GM18502 (cell line): ENCODE data around the gene RUVBL1.
A peak's percentile ranks its signal among the peaks of the same experiment; 100 is the strongest.
"Not testable (repeated sequence)": the region's sequence is repeated elsewhere in the genome, so short reads cannot be mapped to it uniquely, and the experiment has no call there.

Experiments
- ATAC-seq: cut with Tn5 transposase; IDR thresholded peaks from one replicate; pipeline ENCODE4 v1.9.1; 2021; ENCODE audit warnings: mild to moderate bottlenecking; ENCODE audit not compliant: unreplicated experiment, poor library complexity

Gene RUVBL1

GRCh38 chr3:128123538-128124368, at the start of gene RUVBL1:
Gene RUVBL1 (minus strand): TSS chr3:128123812. CDS start chr3:128123724, 88 bp downstream.
- ATAC-seq, result peak; percentile 97

DNA sequence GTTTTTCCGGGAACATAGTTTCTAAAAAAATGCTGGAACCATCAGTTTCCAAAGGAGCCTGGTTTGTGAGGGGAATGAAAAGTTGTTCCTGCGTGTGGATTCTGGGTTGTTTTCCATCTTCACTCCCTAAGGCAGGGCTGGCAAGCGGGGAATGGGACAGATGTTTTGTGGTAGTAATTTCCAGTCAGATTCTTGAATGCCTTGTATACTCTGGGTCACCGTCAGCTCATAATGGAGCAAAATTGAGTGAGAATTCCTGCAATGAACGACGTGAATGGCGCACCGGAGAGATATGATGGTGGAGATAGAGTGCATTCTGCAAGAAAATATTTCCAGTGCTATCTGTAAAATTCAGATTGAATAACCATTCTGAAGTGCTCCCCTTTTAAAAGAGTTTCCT, 49.6 kb upstream of the RUVBL1 start:
- ATAC-seq, result no peak

DNA sequence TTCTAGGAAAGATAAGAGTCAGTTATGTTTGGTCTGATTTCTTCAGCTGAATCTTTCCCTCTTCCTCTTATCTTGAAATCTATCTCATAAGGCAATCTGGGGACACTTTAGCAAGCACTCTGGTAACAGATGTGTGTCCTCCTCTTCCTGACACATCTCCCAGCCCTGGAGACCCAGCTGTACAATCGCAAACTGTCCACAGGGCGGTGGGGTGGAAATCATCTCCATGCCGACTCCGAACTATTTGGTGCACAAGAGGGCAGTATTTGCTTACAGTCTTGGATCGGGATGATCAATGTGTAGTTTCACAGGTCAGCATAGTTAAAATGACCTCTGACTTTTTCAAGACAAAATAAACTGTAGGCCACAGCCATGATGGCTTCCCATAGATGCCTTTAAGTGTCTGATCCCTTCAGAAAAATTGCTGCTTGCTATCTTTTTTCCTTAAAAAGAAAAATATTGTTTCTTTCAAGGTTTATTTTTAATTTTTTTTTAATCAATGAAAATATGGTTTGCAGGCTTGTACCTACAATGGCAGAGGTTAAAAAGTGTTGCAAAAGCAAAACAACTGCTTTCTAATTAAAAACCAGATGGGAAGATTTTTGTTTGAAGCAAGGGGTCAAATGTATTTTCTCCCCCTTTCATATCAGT, 47.4 kb upstream of the RUVBL1 start:
- ATAC-seq, result no peak

GRCh38 chr3:128168836-128169235, 45.2 kb upstream of the RUVBL1 start:
- no peak for ATAC-seq

GRCh38 chr3:128167973-128168674, 44.5 kb upstream of the RUVBL1 start:
- no peak for ATAC-seq

- no peak for ATAC-seq
Measured at GRCh38 chr3:128167646-128167972, 44.0 kb upstream of the RUVBL1 start.

DNA sequence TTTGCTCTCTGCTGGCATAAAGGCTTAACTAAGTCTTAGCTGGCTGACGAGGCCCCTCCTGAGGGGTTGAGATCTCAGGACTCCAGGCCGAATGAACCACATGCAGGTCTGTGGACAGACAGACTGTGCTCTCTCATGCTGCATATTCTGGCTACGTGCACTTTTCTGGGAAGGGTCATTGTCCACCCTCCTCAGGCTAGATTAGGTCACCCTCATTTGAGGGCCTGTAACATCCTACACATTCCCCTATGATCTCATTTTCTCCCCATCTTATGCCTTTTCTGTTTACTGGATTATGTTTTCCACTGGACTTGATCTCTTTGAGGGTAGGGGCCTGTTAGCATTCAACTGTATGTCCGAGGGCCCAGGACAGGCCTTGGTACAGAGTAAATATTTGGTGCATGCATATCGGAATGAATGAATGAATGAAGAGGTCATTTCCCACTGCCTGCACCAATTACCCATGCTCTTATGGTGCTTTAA, 43.4 kb upstream of the RUVBL1 start:
- no peak for ATAC-seq

DNA sequence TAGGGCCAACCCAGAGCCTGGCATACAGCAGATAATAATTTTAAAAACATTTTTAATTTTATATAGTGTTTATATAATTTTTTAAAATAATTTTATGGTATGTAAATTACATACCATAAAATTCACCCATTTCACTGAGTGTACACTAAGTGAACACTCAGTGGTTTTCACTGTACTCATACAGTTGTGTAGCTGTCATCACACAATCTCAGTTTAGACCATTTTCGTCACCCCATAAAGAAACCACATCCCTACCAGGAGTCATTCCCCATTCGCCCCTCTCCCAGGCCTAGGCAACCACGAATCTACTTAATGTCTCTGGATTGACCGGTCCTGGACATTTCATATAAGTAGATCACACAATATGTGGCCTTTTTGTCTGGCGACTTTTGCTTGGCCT, 39.8 kb upstream of the RUVBL1 start:
- ATAC-seq, result no peak

- no peak for ATAC-seq
Measured at GRCh38 chr3:128160661-128161060, 37.0 kb upstream of the RUVBL1 start.

GRCh38 chr3:128155616-128156360, 32.2 kb upstream of the RUVBL1 start:
- ATAC-seq, result no peak

DNA sequence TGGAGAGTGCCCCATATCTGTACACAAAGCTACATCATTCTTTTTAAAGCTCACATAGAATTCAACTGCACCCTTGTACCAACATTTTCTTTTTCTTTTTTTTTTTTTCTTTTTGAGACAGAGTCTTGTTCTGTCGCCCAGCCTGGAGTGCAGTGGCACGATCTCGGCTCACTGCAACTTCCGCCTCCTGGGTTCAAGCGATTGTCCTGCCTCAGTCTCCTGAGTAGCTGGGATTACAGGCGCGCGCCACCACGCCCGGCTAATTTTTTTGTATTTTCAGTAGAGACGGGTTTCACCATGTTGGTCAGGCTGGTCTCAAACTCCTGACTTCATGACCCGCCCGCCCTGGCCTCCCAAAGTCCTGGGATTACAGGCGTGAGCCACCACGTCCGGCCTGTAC, 30.7 kb upstream of the RUVBL1 start:
- not testable (repeated sequence) for ATAC-seq

- peak; percentile 85 for ATAC-seq
Measured at GRCh38 chr3:128153156-128154041, 29.8 kb upstream of the RUVBL1 start, which contains the start of gene EEFSEC. Gene EEFSEC (plus strand): TSS chr3:128153481. CDS start chr3:128153508, 27 bp downstream.

DNA sequence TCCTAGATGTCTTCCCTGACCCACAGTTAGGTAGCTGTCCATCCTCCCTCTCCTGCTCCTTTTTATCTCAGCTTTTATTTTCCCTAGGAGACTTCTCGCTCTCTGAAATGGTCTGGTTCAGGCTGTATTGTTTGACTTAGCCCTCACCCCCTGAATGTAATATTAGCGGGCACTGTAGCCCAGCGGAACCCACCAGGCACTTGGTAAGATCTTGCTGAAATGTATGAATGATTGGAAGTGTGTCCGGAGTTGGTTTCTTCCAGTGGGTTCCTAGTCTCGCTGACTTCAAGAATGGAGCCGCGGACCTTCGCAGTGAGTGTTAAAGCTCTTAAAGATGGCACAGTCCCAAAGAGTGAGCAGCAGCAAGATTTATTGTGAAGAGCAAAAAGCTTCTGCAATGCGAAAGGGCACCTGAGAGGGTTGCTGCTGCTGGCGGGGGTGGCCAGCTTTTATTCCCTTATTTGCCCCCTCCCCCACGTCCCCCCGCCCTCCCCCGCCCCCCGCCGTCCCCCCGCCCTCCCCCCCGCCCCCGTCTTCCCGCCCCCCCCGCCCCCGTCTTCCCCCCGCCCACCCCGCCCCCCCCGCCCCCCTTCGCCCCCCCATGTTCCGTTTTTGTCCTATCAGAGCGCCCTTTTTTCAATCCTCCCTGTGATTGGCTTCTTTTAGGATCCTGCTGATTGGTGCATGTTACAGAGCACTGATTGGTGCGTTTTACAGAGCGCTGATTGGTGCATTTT, 29.0 kb upstream of the RUVBL1 start:
- ATAC-seq, result no peak

- no peak for ATAC-seq
Measured at GRCh38 chr3:128151758-128152274, 28.2 kb upstream of the RUVBL1 start.

- no peak for ATAC-seq
Measured at GRCh38 chr3:128149650-128150049, 26.0 kb upstream of the RUVBL1 start.

GRCh38 chr3:128146201-128146600, 22.6 kb upstream of the RUVBL1 start:
- no peak for ATAC-seq

GRCh38 chr3:128145279-128145678, 21.7 kb upstream of the RUVBL1 start:
- ATAC-seq, result no peak

- no peak for ATAC-seq
Measured at GRCh38 chr3:128144512-128145187, 21.0 kb upstream of the RUVBL1 start.
